ENCODE results near the gene UBTD2. TPM values are rescaled to one million over a fixed set of nuclear protein-coding genes. Genes with fewer than 3 reads are reported as not detected.

The UBTD2 gene
- total RNA-seq, 2 experiments from 2014 or later, result 7.9 to 8.3 TPM

GRCh38 chr5:172186114-172186695, 97.4 kb downstream of the UBTD2 start:
- ATAC-seq (no peak), DNase-seq (no peak)
- H3K27ac Mint-ChIP-seq, result peak overlapping the region; percentile 96
- H3K4me1 Mint-ChIP-seq (ENCODE audit: low read depth), result peaks cover 33% of the 10 kb centered on the region
- TF ChIP-seq, protein P1, sequence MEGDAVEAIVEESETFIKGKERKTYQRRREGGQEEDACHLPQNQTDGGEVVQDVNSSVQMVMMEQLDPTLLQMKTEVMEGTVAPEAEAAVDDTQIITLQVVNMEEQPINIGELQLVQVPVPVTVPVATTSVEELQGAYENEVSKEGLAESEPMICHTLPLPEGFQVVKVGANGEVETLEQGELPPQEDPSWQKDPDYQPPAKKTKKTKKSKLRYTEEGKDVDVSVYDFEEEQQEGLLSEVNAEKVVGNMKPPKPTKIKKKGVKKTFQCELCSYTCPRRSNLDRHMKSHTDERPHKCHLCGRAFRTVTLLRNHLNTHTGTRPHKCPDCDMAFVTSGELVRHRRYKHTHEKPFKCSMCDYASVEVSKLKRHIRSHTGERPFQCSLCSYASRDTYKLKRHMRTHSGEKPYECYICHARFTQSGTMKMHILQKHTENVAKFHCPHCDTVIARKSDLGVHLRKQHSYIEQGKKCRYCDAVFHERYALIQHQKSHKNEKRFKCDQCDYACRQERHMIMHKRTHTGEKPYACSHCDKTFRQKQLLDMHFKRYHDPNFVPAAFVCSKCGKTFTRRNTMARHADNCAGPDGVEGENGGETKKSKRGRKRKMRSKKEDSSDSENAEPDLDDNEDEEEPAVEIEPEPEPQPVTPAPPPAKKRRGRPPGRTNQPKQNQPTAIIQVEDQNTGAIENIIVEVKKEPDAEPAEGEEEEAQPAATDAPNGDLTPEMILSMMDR (IDR thresholded peaks at IDR 0.05), result no peak
- intact Hi-C loops (cut with micrococcal nuclease), result loop anchor here (5.0 kb wide), 2 partner anchors 96 to 279 kb away; partner anchors contain the start of gene UBTD2
- peaks cover 2% of the 10 kb centered on the region for H3K9me3 Mint-ChIP-seq
- ChIA-PET CTCF (interaction anchor here (0.7 to 8.4 kb wide), 15 partner anchors 7 to 120 kb away, joined by 3 to 129 read pairs (median 7); partner anchors contain the start of gene UBTD2), POLR2A (interaction anchor here (0.9 to 7.8 kb wide), 15 partner anchors 8 to 798 kb away, joined by 3 to 124 read pairs (median 5); partner anchors contain the start of genes FBXW11 and NPM1)
- H3K4me3 Mint-ChIP-seq, result peak overlapping the region; percentile 92
- peaks cover 51% of the 10 kb centered on the region for H3K36me3 Mint-ChIP-seq (ENCODE audit: low read depth)
- H3K27me3 Mint-ChIP-seq, result no peaks in the 10 kb centered on the region

- Mint-ChIP-seq H3K36me3 (ENCODE audit: low read depth) (peaks cover 57% of the 10 kb centered on the region), H3K4me3 (peak overlapping the region; percentile 92), H3K9me3 (peaks cover 2% of the 10 kb centered on the region), H3K27me3 (no peaks in the 10 kb centered on the region), H3K27ac (peak overlapping the region; percentile 96), H3K4me1 (ENCODE audit: low read depth) (peaks cover 42% of the 10 kb centered on the region)
- peak; percentile 35 for DNase-seq
- intact Hi-C loops (cut with micrococcal nuclease), result loop anchor here (5.0 kb wide), 2 partner anchors 97 to 278 kb away; partner anchors contain the start of gene UBTD2
- POLR2A ChIA-PET, result interaction anchor here (0.6 to 7.8 kb wide), 6 partner anchors 12 to 133 kb away, joined by 3 to 124 read pairs (median 4); partner anchors contain the start of gene UBTD2
- TF ChIP-seq, protein P1 (IDR thresholded peaks at IDR 0.05), result no peak
- ATAC-seq, result no peak
- CTCF ChIA-PET, result interaction anchor here (2.0 to 8.4 kb wide), 5 partner anchors 11 to 97 kb away, joined by 7 to 129 read pairs (median 21); no protein-coding TSS in a partner anchor
These were observed 98.5 kb downstream of the UBTD2 start for GRCh38 chr5:172185096-172185461.

- no peak for ATAC-seq
- CTCF ChIA-PET, result interaction anchor here (0.7 to 8.4 kb wide), 8 partner anchors 10 to 125 kb away, joined by 3 to 129 read pairs (median 4); no protein-coding TSS in a partner anchor
- Mint-ChIP-seq H3K36me3 (ENCODE audit: low read depth) (peaks cover 60% of the 10 kb centered on the region), H3K9me3 (peaks cover 2% of the 10 kb centered on the region), H3K4me1 (ENCODE audit: low read depth) (peaks cover 54% of the 10 kb centered on the region), H3K27ac (peak overlapping the region; percentile 96), H3K4me3 (peak overlapping the region; percentile 92), H3K27me3 (no peaks in the 10 kb centered on the region)
- TF ChIP-seq, protein P1 (IDR thresholded peaks at IDR 0.05), result no peak
- intact Hi-C loops (cut with micrococcal nuclease), result no loop called here
- DNase-seq, result no peak
- POLR2A ChIA-PET, result interaction anchor here (0.8 to 7.8 kb wide), 7 partner anchors 10 to 177 kb away, joined by 3 to 124 read pairs (median 3); partner anchors contain the start of genes FBXW11 and UBTD2
These were observed 99.7 kb downstream of the UBTD2 start for GRCh38 chr5:172183881-172184280.

DNA sequence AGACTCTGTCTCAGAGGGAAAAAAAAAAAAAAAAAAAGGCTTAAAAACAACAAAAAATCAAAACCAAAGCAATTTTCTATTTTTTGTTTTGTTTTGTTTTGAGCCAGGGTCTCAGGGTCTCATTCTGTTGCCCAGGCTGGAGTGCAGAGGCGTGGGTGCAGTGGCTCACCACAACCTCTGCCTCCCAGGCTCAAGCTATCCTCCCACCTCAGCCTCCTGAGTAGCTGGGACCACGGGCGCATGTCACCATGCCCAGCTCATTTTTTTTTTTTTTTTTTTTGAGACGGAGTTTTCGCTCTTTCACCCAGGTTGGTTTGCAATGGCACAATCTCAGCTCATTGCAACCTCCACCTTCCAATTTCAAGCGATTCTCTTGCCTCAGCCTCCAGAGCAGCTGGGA, 101.3 kb downstream of the UBTD2 start:
- intact Hi-C loops (cut with micrococcal nuclease), result no loop called here
- POLR2A ChIA-PET, result interaction anchor here (7.8 kb wide), 1 partner anchor 9 kb away, joined by 124 read pairs; no protein-coding TSS in a partner anchor
- no peak for ATAC-seq
- Mint-ChIP-seq H3K9me3 (peaks cover 2% of the 10 kb centered on the region), H3K27ac (peak overlapping the region; percentile 96), H3K4me3 (no peak overlapping the region), H3K27me3 (no peaks in the 10 kb centered on the region), H3K4me1 (ENCODE audit: low read depth) (peaks cover 68% of the 10 kb centered on the region), H3K36me3 (ENCODE audit: low read depth) (peaks cover 71% of the 10 kb centered on the region)
- no peak for DNase-seq
- CTCF ChIA-PET, result interaction anchor here (1.8 to 8.4 kb wide), 2 partner anchors 8 to 111 kb away, joined by 5 to 108 read pairs; no protein-coding TSS in a partner anchor
- TF ChIP-seq, protein P1 (IDR thresholded peaks at IDR 0.05), result no peak

DNA sequence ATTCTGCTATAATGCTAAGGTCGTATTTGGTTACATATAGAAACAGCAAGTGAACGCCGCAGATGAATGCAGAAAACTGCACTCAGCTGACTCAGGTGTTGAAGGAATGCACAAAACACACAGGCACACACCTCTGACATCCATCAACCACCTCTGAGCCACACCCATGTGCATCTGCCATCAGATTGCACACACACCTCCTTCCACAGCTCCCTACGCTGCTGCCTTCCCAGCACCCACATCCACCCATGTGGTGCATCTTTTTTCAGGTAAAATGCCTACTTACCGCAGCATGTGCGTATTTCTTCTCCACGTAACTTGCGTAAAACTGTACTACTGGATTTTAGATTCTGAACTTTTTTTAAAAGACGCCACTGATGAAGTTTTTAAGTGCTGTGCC, 102.6 kb downstream of the UBTD2 start:
- DNase-seq (peak; percentile 54), ATAC-seq (no peak)
- intact Hi-C loops (cut with micrococcal nuclease), result no loop called here
- Mint-ChIP-seq H3K27me3 (no peaks in the 10 kb centered on the region), H3K4me1 (ENCODE audit: low read depth) (peaks cover 80% of the 10 kb centered on the region), H3K4me3 (peak overlapping the region; percentile 83), H3K9me3 (peaks cover 2% of the 10 kb centered on the region), H3K27ac (peak overlapping the region; percentile 94), H3K36me3 (ENCODE audit: low read depth) (peaks cover 72% of the 10 kb centered on the region)
- POLR2A ChIA-PET, result interaction anchor here (0.7 to 1.4 kb wide), 4 partner anchors 69 to 269 kb away, joined by 3 to 4 read pairs (median 3); no protein-coding TSS in a partner anchor
- TF ChIP-seq, protein P1 (IDR thresholded peaks at IDR 0.05), result no peak
- CTCF ChIA-PET, result interaction anchor here (3.4 kb wide), 1 partner anchor 7 kb away, joined by 26 read pairs; the partner anchor contains the start of gene STK10
